Right lobe of liver (tissue), 6 donors: ENCODE results near the gene DAPK1. TPM values are rescaled to one million over a fixed set of nuclear protein-coding genes. Genes with fewer than 3 reads are reported as not detected.

Experiments
- ATAC-seq, 4 donors: fragments of 200-7000 bp; cut with Tn5 transposase; one replicate each; pipeline ENCODE4 v1.9.1; 2020; ENCODE audit warnings: mild to moderate bottlenecking in 4 of 4, moderate library complexity in 4 of 4
- DNase-seq, 3 donors: peaks; one replicate each; pipeline ENCODE4 v3.0.0-alpha.2; 2020
- H3K27ac ChIP-seq, 3 donors: fragments of 200-600 bp; one replicate each; pipeline ENCODE4 v1.8.0; 2022
- H3K27me3 ChIP-seq, 2 donors: fragments of 200-600 bp; one replicate each; pipeline ENCODE4 v1.8.0; 2022
- H3K36me3 ChIP-seq, 4 donors: fragments of 200-600 bp; sonication (generic) in 1 of 4; one replicate each; pipeline versions ENCODE4 v1.5.1 to v1.8.0; 2017 to 2022; ENCODE audit warnings: control low read depth in 1 of 4
- H3K4me1 ChIP-seq, 4 donors: fragments of 200-600 bp; sonication (generic) in 1 of 4; one replicate each; pipeline versions ENCODE4 v1.5.1 to v1.8.0; 2017 to 2022; ENCODE audit warnings: control low read depth in 1 of 4
- H3K4me3 ChIP-seq, 3 donors: fragments of 200-600 bp; one replicate each; pipeline ENCODE4 v1.8.0; 2022
- H3K9me3 ChIP-seq, 4 donors: fragments of 200-600 bp; sonication (generic) in 1 of 4; one replicate each; pipeline versions ENCODE4 v1.5.1 to v1.8.0; 2017 to 2022; ENCODE audit warnings: control low read depth in 1 of 4
- POLR2A ChIP-seq: fragments of 450-650 bp; IDR thresholded peaks from one replicate; pipeline ENCODE4 v1.6.1; 2017; ENCODE audit warnings: antibody characterized with exemption, mild to moderate bottlenecking
- WGBS: methylation state at CpG from one replicate; pipeline ENCODE4 v1.1.6; 2018; ENCODE audit warnings: low coverage, low lambda C conversion rate; ENCODE audit not compliant: insufficient coverage; ENCODE audit errors: missing lambda C conversion rate; 5-methylcytosine and 5-hydroxymethylcytosine counted together
- intact Hi-C, 2 donors: fragments of 100-400 bp; cut with DNase I; formaldehyde crosslinking; loops; one replicate each; pipeline versions ENCODE4 v1.11.2 to v1.14.1; 2022
- total RNA-seq, 6 experiments: library from RNA; depleted of rRNA in 2 of 6; stranded (reverse); fragments of >200 nt in 2 of 6; fragmentation: NEBNext Ultra II Directional in 3 of 6; extraction: Animal tissue kit (Norgen Biotek cat#: 25700) in 3 of 6; gene quantifications; one replicate each; pipeline versions ENCODE4 v1.1.0 to v1.2.4, GENCODE V29; 2016 to 2023
- TF ChIP-seq, protein P1 (sequence below), 4 donors: fragments of 200-600 bp in 3 of 4; fragments of 450-650 bp in 1 of 4; IDR thresholded peaks; one replicate each; pipeline versions ENCODE4 v1.5.1 to v1.8.0; 2016 to 2022; ENCODE audit warnings: antibody characterized with exemption in 4 of 4, mild to moderate bottlenecking in 2 of 4
- donor health status: DM: no; HTN: yes; CAD: no.
- donor health status: DM: no; HTN: no; CAD: no.
- donor health status: DM: no; HTN: no; CAD: no.
- donor health status: DM: no; HTN: yes; CAD: no.
- donor health status: DM: no; HTN: yes; CAD: no.

Gene DAPK1
- total RNA-seq, 6 experiments from 2014 or later = 17.4 to 55.0 (median 33.9) TPM

DNA sequence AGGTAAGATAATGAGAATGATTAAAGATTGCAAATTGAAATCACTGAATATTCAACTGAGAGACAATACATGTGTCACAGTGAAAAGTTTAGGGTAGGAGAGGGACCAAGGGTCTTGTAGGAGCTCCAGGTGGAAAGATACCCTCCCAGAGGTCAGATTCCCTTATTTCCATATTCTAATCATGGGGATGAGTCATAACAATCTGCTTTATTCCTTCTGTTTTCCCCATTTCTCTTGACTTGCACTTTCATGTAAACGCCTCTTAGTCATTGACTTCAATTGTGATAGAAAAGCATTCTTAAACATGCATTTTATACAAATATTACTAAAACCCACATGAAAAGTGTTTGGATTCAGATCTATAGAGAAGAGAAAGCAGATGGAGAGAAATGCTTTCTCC, 147.0 kb downstream of the DAPK1 start:
- Histone ChIP-seq H3K4me1 (peaks cover 2 to 43% (median 20%) of the 10 kb centered on the region in 4 donors), H3K4me3 (no peak overlapping the region), H3K27ac (no peak overlapping the region), H3K27me3 (no peaks in the 10 kb centered on the region), H3K9me3 (no peaks in the 10 kb centered on the region), H3K36me3 (peaks cover 0 to 33% (median 15%) of the 10 kb centered on the region in 4 donors)
- intact Hi-C loops = no loop called here
- TF ChIP-seq, protein P1, sequence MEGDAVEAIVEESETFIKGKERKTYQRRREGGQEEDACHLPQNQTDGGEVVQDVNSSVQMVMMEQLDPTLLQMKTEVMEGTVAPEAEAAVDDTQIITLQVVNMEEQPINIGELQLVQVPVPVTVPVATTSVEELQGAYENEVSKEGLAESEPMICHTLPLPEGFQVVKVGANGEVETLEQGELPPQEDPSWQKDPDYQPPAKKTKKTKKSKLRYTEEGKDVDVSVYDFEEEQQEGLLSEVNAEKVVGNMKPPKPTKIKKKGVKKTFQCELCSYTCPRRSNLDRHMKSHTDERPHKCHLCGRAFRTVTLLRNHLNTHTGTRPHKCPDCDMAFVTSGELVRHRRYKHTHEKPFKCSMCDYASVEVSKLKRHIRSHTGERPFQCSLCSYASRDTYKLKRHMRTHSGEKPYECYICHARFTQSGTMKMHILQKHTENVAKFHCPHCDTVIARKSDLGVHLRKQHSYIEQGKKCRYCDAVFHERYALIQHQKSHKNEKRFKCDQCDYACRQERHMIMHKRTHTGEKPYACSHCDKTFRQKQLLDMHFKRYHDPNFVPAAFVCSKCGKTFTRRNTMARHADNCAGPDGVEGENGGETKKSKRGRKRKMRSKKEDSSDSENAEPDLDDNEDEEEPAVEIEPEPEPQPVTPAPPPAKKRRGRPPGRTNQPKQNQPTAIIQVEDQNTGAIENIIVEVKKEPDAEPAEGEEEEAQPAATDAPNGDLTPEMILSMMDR (IDR thresholded peaks at IDR 0.05) = no peak
- no peak for TF ChIP-seq POLR2A
- 100% methylated on average over 1 of the region's 1 CpG for WGBS
- DNase-seq (no peak), ATAC-seq (no peak)

DNA sequence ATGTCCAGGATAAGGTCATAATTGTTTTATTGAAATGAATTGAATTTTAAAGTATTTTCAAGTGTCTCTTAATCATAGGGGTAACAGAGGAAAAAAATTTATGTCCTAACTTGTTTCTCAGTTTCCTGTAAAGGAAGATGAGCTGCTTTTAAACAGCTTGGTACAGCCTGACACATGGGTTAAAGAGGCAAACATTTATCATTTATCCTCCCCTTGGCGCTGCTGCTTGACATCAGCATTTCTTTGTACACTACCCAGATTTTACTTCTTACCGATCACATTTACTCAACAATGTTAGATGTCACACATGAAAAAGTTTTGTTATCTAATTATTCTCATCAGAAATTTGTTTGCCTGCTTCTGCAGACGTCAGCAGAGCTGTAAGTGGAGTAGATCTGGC, 148.9 kb downstream of the DAPK1 start:
- TF ChIP-seq, protein P1 (IDR thresholded peaks at IDR 0.05) = no peak
- TF ChIP-seq POLR2A = no peak
- Histone ChIP-seq H3K4me3 (no peak overlapping the region), H3K9me3 (no peaks in the 10 kb centered on the region), H3K27ac (no peak overlapping the region), H3K4me1 (peaks cover 0 to 25% (median 9%) of the 10 kb centered on the region in 4 donors), H3K36me3 (peaks cover 0 to 42% (median 21%) of the 10 kb centered on the region in 4 donors), H3K27me3 (no peaks in the 10 kb centered on the region)
- intact Hi-C loops = no loop called here
- DNase-seq (no peak), ATAC-seq (no peak)
- WGBS = 87% methylated on average over 3 of the region's 3 CpGs

DNA sequence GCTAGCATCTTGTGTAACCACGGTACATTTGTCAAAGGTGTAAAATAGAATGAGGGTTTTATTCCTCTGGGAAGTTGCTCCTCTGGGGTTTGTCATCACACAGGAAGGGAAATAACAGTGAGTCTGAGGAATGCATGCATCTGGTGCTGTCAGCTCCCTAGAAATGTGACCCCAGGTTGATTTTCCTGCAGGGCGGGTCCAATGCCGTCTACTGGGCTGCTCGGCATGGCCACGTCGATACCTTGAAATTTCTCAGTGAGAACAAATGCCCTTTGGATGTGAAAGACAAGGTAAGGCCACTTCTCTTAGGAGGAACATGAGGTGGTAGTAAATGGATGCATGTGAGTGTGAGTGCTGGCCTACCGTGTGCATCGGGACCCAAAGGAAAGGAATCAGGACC, 149.4 kb downstream of the DAPK1 start:
- WGBS = 100% methylated on average over 3 of the region's 8 CpGs
- TF ChIP-seq POLR2A = no peak
- TF ChIP-seq, protein P1 (IDR thresholded peaks at IDR 0.05) = no peak
- H3K36me3 ChIP-seq = peaks cover 0 to 42% (median 21%) of the 10 kb centered on the region in 4 donors
- ATAC-seq (no peak), DNase-seq (no peak)
- no peaks in the 10 kb centered on the region for H3K9me3 ChIP-seq
- intact Hi-C loops = no loop called here
- no peak overlapping the region for H3K27ac ChIP-seq
- no peaks in the 10 kb centered on the region for H3K27me3 ChIP-seq
- peaks cover 0 to 20% (median 8%) of the 10 kb centered on the region in 4 donors for H3K4me1 ChIP-seq
- no peak overlapping the region for H3K4me3 ChIP-seq

DNA sequence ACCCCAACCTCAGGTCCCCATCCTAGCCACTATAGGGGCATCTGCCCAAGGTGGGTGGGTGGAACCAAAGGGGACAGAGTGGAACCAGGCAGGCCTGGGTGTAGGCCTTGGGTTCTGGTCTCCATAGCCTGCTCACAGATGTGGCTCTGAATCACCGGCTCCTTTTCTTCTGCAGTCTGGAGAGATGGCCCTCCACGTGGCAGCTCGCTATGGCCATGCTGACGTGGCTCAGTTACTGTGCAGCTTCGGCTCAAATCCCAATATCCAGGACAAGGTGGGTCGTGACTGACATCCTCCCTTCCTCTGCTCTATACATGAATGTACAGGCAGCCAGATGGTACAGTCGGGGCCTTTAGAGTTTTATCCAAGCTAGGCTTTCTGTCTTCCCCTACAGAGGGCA, 150.9 kb downstream of the DAPK1 start:
- ATAC-seq (no peak), DNase-seq (no peak)
- Histone ChIP-seq H3K4me1 (peaks cover 0 to 6% (median 2%) of the 10 kb centered on the region in 4 donors), H3K9me3 (no peaks in the 10 kb centered on the region), H3K36me3 (peaks cover 0 to 42% (median 21%) of the 10 kb centered on the region in 4 donors), H3K4me3 (no peak overlapping the region), H3K27me3 (no peaks in the 10 kb centered on the region), H3K27ac (no peak overlapping the region)
- WGBS = 93% methylated on average over 3 of the region's 7 CpGs
- intact Hi-C loops = no loop called here
- TF ChIP-seq POLR2A = no peak
- TF ChIP-seq, protein P1 (IDR thresholded peaks at IDR 0.05) = no peak
